Transverse colon (tissue), 4 donors: ENCODE measurements around the gene S1PR5. TPM values are rescaled to one million over a fixed set of nuclear protein-coding genes. Genes with fewer than 3 reads are reported as not detected.

Experiments used
- DNase-seq: peaks from one replicate; pipeline ENCODE4 v3.0.0-alpha.2; 2019
- H3K27ac ChIP-seq, 4 donors: fragments of 200-600 bp; sonication (generic); 2 replicates each; pipeline ENCODE4 v1.5.1; 2016 to 2018; ENCODE audit warnings: inconsistent platforms in 4 of 4
- H3K27me3 ChIP-seq: fragments of 200-600 bp; sonication (generic); 2 replicates; pipeline ENCODE4 v1.5.1; 2017; ENCODE audit warnings: inconsistent platforms
- H3K36me3 ChIP-seq, 4 donors: fragments of 200-600 bp; sonication (generic); 2 replicates each; pipeline ENCODE4 v1.5.1; 2017 to 2019; ENCODE audit warnings: inconsistent platforms in 4 of 4
- H3K4me1 ChIP-seq, 4 donors: fragments of 200-600 bp; sonication (generic); 2 replicates each; pipeline ENCODE4 v1.5.1; 2017 to 2020; ENCODE audit warnings: inconsistent platforms in 4 of 4
- H3K4me3 ChIP-seq, 4 donors: fragments of 200-600 bp; sonication (generic); 1 replicate in 1 of 4; 2 replicates in 3 of 4; pipeline versions ENCODE4 v1.5.1 to v1.6.1; 2017 to 2019; ENCODE audit warnings: inconsistent platforms in 4 of 4
- H3K9me3 ChIP-seq, 2 donors: fragments of 200-600 bp; sonication (generic); 2 replicates each; pipeline ENCODE4 v1.5.1; 2017 to 2019; ENCODE audit warnings: inconsistent platforms in 2 of 2
- CTCF ChIP-seq, 5 experiments: fragments of 200-600 bp in 3 of 5; fragments of 450-650 bp in 2 of 5; sonication (generic) in 3 of 5; IDR thresholded peaks; 1 replicate in 2 of 5; 2 replicates in 3 of 5; pipeline ENCODE4 v1.5.1; 2016 to 2017; ENCODE audit warnings: antibody characterized with exemption in 5 of 5, inconsistent platforms in 3 of 5, mild to moderate bottlenecking in 2 of 5, moderate library complexity in 1 of 5
- EP300 ChIP-seq: sonication (generic); formaldehyde crosslinking; IDR thresholded peaks from one replicate; pipeline ENCODE4 v1.6.1; 2017; ENCODE audit warnings: antibody characterized with exemption, low read depth
- POLR2A ChIP-seq: fragments of 450-650 bp; IDR thresholded peaks from one replicate; pipeline ENCODE4 v1.6.1; 2016; ENCODE audit warnings: antibody characterized with exemption, mild to moderate bottlenecking, moderate library complexity
- POLR2AphosphoS5 ChIP-seq, 3 donors: sonication (generic); formaldehyde crosslinking; IDR thresholded peaks; one replicate each; pipeline ENCODE4 v1.6.1; 2016; ENCODE audit warnings: antibody characterized with exemption in 3 of 3
- WGBS, 2 donors: methylation state at CpG; one replicate each; pipeline ENCODE4 v1.1.5; 2018; ENCODE audit warnings: low coverage in 1 of 2; 5-methylcytosine and 5-hydroxymethylcytosine counted together
- in situ Hi-C, 4 donors: fragments of 200-750 bp; cut with MboI; loops; one replicate each; pipeline versions ENCODE4 v1.15.0 to v1.15.1; 2017; ENCODE audit warnings: low sequenced_read_pairs in 3 of 4, low pct_ligation_motif_present in 1 of 4, low pct_unique_long_range_greater_than_20kb in 1 of 4
- intact Hi-C: fragments of 100-400 bp; cut with DNase I; formaldehyde crosslinking; loops from one replicate; pipeline ENCODE4 v1.15.1; 2023; ENCODE audit warnings: low total_unique reads
- total RNA-seq, 4 donors: library from RNA; depleted of rRNA; stranded (reverse); fragments of >200 nt; gene quantifications; one replicate each; pipeline ENCODE4 v1.1.0, GENCODE V29; 2016

Gene S1PR5
- total RNA-seq, 4 donors from 2014 or later, result not detected

- Histone ChIP-seq H3K27me3 (no peaks in the 10 kb centered on the region), H3K27ac (peak within 1 kb of the TSS; percentile 88 to 96 (median 90)), H3K9me3 (no peaks in the 10 kb centered on the region), H3K4me1 (peaks cover 26 to 42% (median 35%) of the 10 kb centered on the region in 4 donors), H3K36me3 (no peaks in the 10 kb centered on the region), H3K4me3 (peak within 1 kb of the TSS; percentile 56 to 97 (median 78))
- peak; percentile 88 to 94 (median 90) for TF ChIP-seq POLR2AphosphoS5 (IDR thresholded peaks at IDR 0.05)
- TF ChIP-seq EP300, result peak; percentile 85
- peak; percentile 76 for TF ChIP-seq POLR2A
- peak in 4 of 5 experiments; percentile 37 to 85 (median 48) for TF ChIP-seq CTCF (IDR thresholded peaks at IDR 0.05)
- WGBS, 2 donors, result 0 to 1% methylated on average over 4 to 57 of the region's 94 CpGs
- in situ Hi-C loops, result no loop called here
- intact Hi-C loops, result loop anchor here (10.0 kb wide), 1 partner anchor 61 kb away; the partner anchor contains the start of gene KEAP1
- DNase-seq, result peak; percentile 99
These were observed 48.5 kb upstream of the S1PR5 start, which contains the start of gene KRI1 for GRCh38 chr19:10565567-10566407. Gene KRI1, minus strand, starts transcription at chr19:10566010. Its CDS starts 11 bp downstream, at chr19:10565999.

GRCh38 chr19:10565028-10565566, 47.9 kb upstream of the S1PR5 start:
- Histone ChIP-seq H3K9me3 (no peaks in the 10 kb centered on the region), H3K27me3 (no peaks in the 10 kb centered on the region), H3K4me1 (peaks cover 26 to 42% (median 35%) of the 10 kb centered on the region in 4 donors), H3K36me3 (peaks cover 0 to 5% (median 1%) of the 10 kb centered on the region in 4 donors), H3K27ac (peak overlapping the region; percentile 88 to 96 (median 90)), H3K4me3 (peak overlapping the region; percentile 56 to 97 (median 78))
- intact Hi-C loops, result loop anchor here (10.0 kb wide), 1 partner anchor 60 kb away; the partner anchor contains the start of gene KEAP1
- WGBS, 2 donors, result 8 to 16% methylated on average over 7 to 10 of the region's 10 CpGs
- peak; percentile 55 for DNase-seq
- in situ Hi-C loops, result no loop called here
- TF ChIP-seq POLR2AphosphoS5 (IDR thresholded peaks at IDR 0.05), result no peak
- peak in 1 of 5 experiments; percentile 15 for TF ChIP-seq CTCF (IDR thresholded peaks at IDR 0.05)

- 88 to 95% methylated on average over 4 to 5 of the region's 5 CpGs for WGBS, 2 donors
- Histone ChIP-seq H3K4me1 (peaks cover 13 to 25% (median 22%) of the 10 kb centered on the region in 4 donors), H3K27me3 (no peaks in the 10 kb centered on the region), H3K4me3 (no peak overlapping the region), H3K27ac (no peak overlapping the region), H3K9me3 (no peaks in the 10 kb centered on the region), H3K36me3 (peaks cover 0 to 17% (median 7%) of the 10 kb centered on the region in 4 donors)
- in situ Hi-C loops, result no loop called here
- TF ChIP-seq EP300, result no peak
- no peak for TF ChIP-seq POLR2AphosphoS5 (IDR thresholded peaks at IDR 0.05)
- no peak for TF ChIP-seq POLR2A
- intact Hi-C loops, result loop anchor here (10.0 kb wide), 1 partner anchor 58 kb away; the partner anchor contains the start of gene KEAP1
- DNase-seq, result no peak
These were observed 45.4 kb upstream of the S1PR5 start for GRCh38 chr19:10562609-10563008.

GRCh38 chr19:10560154-10560553, 42.9 kb upstream of the S1PR5 start:
- Histone ChIP-seq H3K27ac (no peak overlapping the region), H3K9me3 (no peaks in the 10 kb centered on the region), H3K36me3 (peaks cover 0 to 17% (median 7%) of the 10 kb centered on the region in 4 donors), H3K27me3 (no peaks in the 10 kb centered on the region), H3K4me1 (peaks cover 0 to 7% (median 4%) of the 10 kb centered on the region in 4 donors), H3K4me3 (no peak overlapping the region)
- intact Hi-C loops, result loop anchor here (10.0 kb wide), 1 partner anchor 55 kb away; the partner anchor contains the start of gene KEAP1
- no peak for DNase-seq
- 93 to 96% methylated on average over 7 of the region's 7 CpGs for WGBS, 2 donors
- TF ChIP-seq CTCF (IDR thresholded peaks at IDR 0.05) (no peak), POLR2A (no peak), EP300 (no peak), POLR2AphosphoS5 (IDR thresholded peaks at IDR 0.05) (no peak)
- in situ Hi-C loops, result no loop called here
